ENCODE measurements around the gene ZNF12. TPM values are rescaled to one million over a fixed set of nuclear protein-coding genes. Genes with fewer than 3 reads are reported as not detected.
A peak's percentile ranks its signal among the peaks of the same experiment; 100 is the strongest.

ZNF12 gene
- total and polyA plus RNA-seq, 10 of the 15 experiments (the other 5 are each of a cell fraction or from before 2014, with no cell fraction given): 6.7 to 38.1 (median 14.4) TPM

DNA sequence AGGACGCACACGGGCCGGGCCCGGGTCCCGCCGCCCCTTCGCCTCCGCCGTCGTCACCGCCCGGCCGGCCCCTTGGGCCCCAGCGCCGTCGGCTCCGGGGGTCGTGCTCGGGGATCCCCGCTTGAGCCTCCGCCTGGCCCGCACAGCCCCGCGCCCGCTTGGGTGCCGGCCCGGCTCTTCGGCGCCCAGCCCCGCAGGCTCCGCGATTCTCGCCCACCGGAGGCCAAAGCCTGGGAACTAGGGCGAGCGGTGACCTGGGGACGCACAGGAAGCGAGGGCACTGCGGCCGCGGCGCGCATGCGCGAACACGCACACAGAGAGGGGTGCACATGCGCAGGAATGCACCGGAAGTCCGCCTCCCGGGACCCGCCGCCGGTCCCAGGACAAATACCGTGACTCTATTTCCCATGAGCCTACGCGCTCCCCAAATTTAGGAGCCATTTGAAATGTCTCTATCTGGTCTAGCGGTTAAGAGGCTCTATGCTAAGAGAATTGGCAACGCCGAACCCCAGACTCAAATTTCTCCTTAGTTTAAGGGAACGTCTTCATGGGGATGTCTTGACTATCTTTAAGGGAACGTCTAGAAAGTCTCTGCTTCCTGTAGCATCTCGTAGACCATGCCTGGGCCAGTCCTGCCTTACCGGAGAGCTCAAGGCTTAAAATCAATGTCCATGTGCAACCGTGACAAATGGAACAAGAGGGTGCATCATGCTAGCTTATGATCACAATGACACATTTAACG lies at the start of gene ZNF12 (continued):
- TF ChIP-seq, protein P1, sequence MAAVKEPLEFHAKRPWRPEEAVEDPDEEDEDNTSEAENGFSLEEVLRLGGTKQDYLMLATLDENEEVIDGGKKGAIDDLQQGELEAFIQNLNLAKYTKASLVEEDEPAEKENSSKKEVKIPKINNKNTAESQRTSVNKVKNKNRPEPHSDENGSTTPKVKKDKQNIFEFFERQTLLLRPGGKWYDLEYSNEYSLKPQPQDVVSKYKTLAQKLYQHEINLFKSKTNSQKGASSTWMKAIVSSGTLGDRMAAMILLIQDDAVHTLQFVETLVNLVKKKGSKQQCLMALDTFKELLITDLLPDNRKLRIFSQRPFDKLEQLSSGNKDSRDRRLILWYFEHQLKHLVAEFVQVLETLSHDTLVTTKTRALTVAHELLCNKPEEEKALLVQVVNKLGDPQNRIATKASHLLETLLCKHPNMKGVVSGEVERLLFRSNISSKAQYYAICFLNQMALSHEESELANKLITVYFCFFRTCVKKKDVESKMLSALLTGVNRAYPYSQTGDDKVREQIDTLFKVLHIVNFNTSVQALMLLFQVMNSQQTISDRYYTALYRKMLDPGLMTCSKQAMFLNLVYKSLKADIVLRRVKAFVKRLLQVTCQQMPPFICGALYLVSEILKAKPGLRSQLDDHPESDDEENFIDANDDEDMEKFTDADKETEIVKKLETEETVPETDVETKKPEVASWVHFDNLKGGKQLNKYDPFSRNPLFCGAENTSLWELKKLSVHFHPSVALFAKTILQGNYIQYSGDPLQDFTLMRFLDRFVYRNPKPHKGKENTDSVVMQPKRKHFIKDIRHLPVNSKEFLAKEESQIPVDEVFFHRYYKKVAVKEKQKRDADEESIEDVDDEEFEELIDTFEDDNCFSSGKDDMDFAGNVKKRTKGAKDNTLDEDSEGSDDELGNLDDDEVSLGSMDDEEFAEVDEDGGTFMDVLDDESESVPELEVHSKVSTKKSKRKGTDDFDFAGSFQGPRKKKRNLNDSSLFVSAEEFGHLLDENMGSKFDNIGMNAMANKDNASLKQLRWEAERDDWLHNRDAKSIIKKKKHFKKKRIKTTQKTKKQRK (IDR thresholded peaks at IDR 0.05; ENCODE audit: low read depth, low read length): no peak
- TF ChIP-seq NFXL1 (IDR thresholded peaks at IDR 0.05; ENCODE audit: borderline replicate concordance): 0 out of 2 replicates have a peak, but pooled peaks have one; percentile 29
- TF ChIP-seq, protein P2, sequence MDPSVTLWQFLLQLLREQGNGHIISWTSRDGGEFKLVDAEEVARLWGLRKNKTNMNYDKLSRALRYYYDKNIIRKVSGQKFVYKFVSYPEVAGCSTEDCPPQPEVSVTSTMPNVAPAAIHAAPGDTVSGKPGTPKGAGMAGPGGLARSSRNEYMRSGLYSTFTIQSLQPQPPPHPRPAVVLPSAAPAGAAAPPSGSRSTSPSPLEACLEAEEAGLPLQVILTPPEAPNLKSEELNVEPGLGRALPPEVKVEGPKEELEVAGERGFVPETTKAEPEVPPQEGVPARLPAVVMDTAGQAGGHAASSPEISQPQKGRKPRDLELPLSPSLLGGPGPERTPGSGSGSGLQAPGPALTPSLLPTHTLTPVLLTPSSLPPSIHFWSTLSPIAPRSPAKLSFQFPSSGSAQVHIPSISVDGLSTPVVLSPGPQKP (IDR thresholded peaks at IDR 0.05; ENCODE audit: low read depth, low read length): peak; percentile 91
- peak; percentile 51; the same call in 1 of the 2 replicates for TF ChIP-seq RUNX3 (IDR thresholded peaks at IDR 0.05; ENCODE audit: low read length)
- no peak for TF ChIP-seq SUZ12 (IDR thresholded peaks at IDR 0.05; ENCODE audit: unreplicated experiment)
- no peak for TF ChIP-seq TCF7 (IDR thresholded peaks at IDR 0.05; ENCODE audit: borderline replicate concordance)
- TF ChIP-seq EED (IDR thresholded peaks at IDR 0.05; ENCODE audit: low read depth): no peak
- TF ChIP-seq ZSCAN29 (IDR thresholded peaks at IDR 0.05): peak; percentile 58; the same call in 1 of the 2 replicates
- no peak for TF ChIP-seq PKNOX1 (IDR thresholded peaks at IDR 0.05)
- peak; percentile 88 for TF ChIP-seq NKRF (conservative IDR thresholded peaks at IDR 0.05)
- TF ChIP-seq MLLT1 (IDR thresholded peaks at IDR 0.05): peak; percentile 42; the same call in 1 of the 2 replicates
- no peak for TF ChIP-seq HDGF (IDR thresholded peaks at IDR 0.05)
- no peak; the same call in 1 of the 2 replicates for TF ChIP-seq RCOR1 (conservative IDR thresholded peaks at IDR 0.05; ENCODE audit: low read depth, low read length)
- peak; percentile 78 for TF ChIP-seq TAF1 (IDR thresholded peaks at IDR 0.05; ENCODE audit: borderline replicate concordance, low read depth, low read length)
- TF ChIP-seq POLR2AphosphoS2 (IDR thresholded peaks at IDR 0.05; ENCODE audit: low read depth, low read length): 0 out of 2 replicates have a peak, but pooled peaks have one; percentile 60
- TF ChIP-seq NFYA (IDR thresholded peaks at IDR 0.05; ENCODE audit: borderline replicate concordance, low read depth, low read length): no peak

Data from GM12878 (cell line).